HCT116 (cell line): ENCODE data around the gene CD34.

ENCODE experiments used
- CTCF ChIP-seq, 3 experiments: fragments of 200-600 bp in 1 of 3; sonication (generic) in 1 of 3; IDR thresholded peaks in 2 of 3; conservative IDR thresholded peaks in 1 of 3; 2 replicates each; pipeline ENCODE4 v1.5.1; 2012 to 2017; ENCODE audit warnings: low read depth in 2 of 3, low read length in 2 of 3, antibody characterized with exemption in 1 of 3, borderline replicate concordance in 1 of 3, control low read depth in 1 of 3, mild to moderate bottlenecking in 1 of 3, mixed read lengths in 1 of 3, mixed run types in 1 of 3, moderate library complexity in 1 of 3; ENCODE audit not compliant: insufficient read depth in 1 of 3
- ELF1 ChIP-seq: IDR thresholded peaks from 2 replicates; pipeline ENCODE4 v1.6.1; 2012; ENCODE audit warnings: low read depth, borderline replicate concordance
- EZH2 ChIP-seq: fragments of 200-600 bp; sonication (generic); IDR thresholded peaks from 2 replicates; pipeline ENCODE4 v1.6.1; 2017; ENCODE audit warnings: antibody characterized with exemption, mixed run types
- EZH2phosphoT487 ChIP-seq: fragments of 200-600 bp; IDR thresholded peaks from 2 replicates; pipeline ENCODE4 v1.6.1; 2018; ENCODE audit warnings: antibody characterized with exemption, borderline replicate concordance
- FOSL1 ChIP-seq: IDR thresholded peaks from 2 replicates; pipeline ENCODE4 v1.6.1; 2012; ENCODE audit warnings: low read depth
- POLR2A ChIP-seq: IDR thresholded peaks from 2 replicates; pipeline ENCODE4 v1.7.0; 2011; ENCODE audit warnings: borderline replicate concordance; ENCODE audit not compliant: insufficient read depth, insufficient read length; ENCODE audit errors: extremely low read depth
- POLR2AphosphoS5 ChIP-seq: IDR thresholded peaks from 2 replicates; pipeline ENCODE4 v1.6.1; 2011; ENCODE audit warnings: mild to moderate bottlenecking, low read depth, low read length, moderate library complexity
- TCF7L2 ChIP-seq: IDR thresholded peaks from 2 replicates; pipeline ENCODE4 v1.7.0; 2011; ENCODE audit warnings: borderline replicate concordance, inconsistent platforms; ENCODE audit not compliant: insufficient read depth, insufficient read length; ENCODE audit errors: extremely low read depth

GRCh38 chr1:207849646-207850045 is 61.3 kb downstream of the CD34 start:
- no peak for TF ChIP-seq CTCF (IDR thresholded peaks at IDR 0.05 in 2 of 3, conservative IDR thresholded peaks at IDR 0.05 in 1 of 3; ENCODE audit: borderline replicate concordance in 1 of 3, insufficient read depth in 1 of 3, low read depth in 2 of 3, low read length in 2 of 3)
- no peak for TF ChIP-seq POLR2A
- TF ChIP-seq EZH2phosphoT487, result no peak
- no peak for TF ChIP-seq POLR2AphosphoS5
- TF ChIP-seq EZH2, result no peak
- TF ChIP-seq FOSL1, result no peak
- no peak for TF ChIP-seq ELF1
- TF ChIP-seq TCF7L2, result no peak
